ENCODE data around the gene EZR. TPM values are rescaled to one million over a fixed set of nuclear protein-coding genes. Genes with fewer than 3 reads are reported as not detected.
A peak's percentile ranks its signal among the peaks of the same experiment; 100 is the strongest.

The EZR gene
- polyA plus RNA-seq, 1 donor, result 270 TPM

GRCh38 chr6:158854214-158855101 is 35.3 kb upstream of the EZR start:
- WGBS (ENCODE audit: insufficient coverage, low lambda C conversion rate), result 77% methylated on average over 3 of the region's 7 CpGs
- no peaks in the 10 kb centered on the region for H3K36me3 ChIP-seq (ENCODE audit: control insufficient read depth, insufficient read depth, low read length)
- no peaks in the 10 kb centered on the region for H3K9me3 ChIP-seq (ENCODE audit: control insufficient read depth, low read depth, low read length)
- peak overlapping the region; percentile 97 for H3K27ac ChIP-seq (ENCODE audit: low read length)
- no peaks in the 10 kb centered on the region for H3K27me3 ChIP-seq (ENCODE audit: control insufficient read depth, insufficient read depth, low read length)
- no peak overlapping the region for H3K4me3 ChIP-seq (ENCODE audit: low read length)
- DNase-seq, result peak in 1 of 2 donors; percentile 34
- H3K4me1 ChIP-seq (ENCODE audit: control insufficient read depth, insufficient read depth, low read length), result peaks cover 44% of the 10 kb centered on the region

GRCh38 chr6:158853880-158854213 is 34.7 kb upstream of the EZR start:
- no peaks in the 10 kb centered on the region for H3K9me3 ChIP-seq (ENCODE audit: control insufficient read depth, low read depth, low read length)
- no CpG with 5 or more reads among the region's 6 CpGs for WGBS (ENCODE audit: insufficient coverage, low lambda C conversion rate)
- H3K4me1 ChIP-seq (ENCODE audit: control insufficient read depth, insufficient read depth, low read length), result peaks cover 49% of the 10 kb centered on the region
- no peaks in the 10 kb centered on the region for H3K27me3 ChIP-seq (ENCODE audit: control insufficient read depth, insufficient read depth, low read length)
- DNase-seq, result no peak
- H3K27ac ChIP-seq (ENCODE audit: low read length), result peak overlapping the region; percentile 97
- no peaks in the 10 kb centered on the region for H3K36me3 ChIP-seq (ENCODE audit: control insufficient read depth, insufficient read depth, low read length)
- no peak overlapping the region for H3K4me3 ChIP-seq (ENCODE audit: low read length)

- DNase-seq, result peak; percentile 97 to 99
- Histone ChIP-seq H3K36me3 (ENCODE audit: control insufficient read depth, insufficient read depth, low read length) (no peaks in the 10 kb centered on the region), H3K9me3 (ENCODE audit: control insufficient read depth, low read depth, low read length) (no peaks in the 10 kb centered on the region), H3K27ac (ENCODE audit: low read length) (peak overlapping the region; percentile 97), H3K4me3 (ENCODE audit: low read length) (no peak overlapping the region), H3K4me1 (ENCODE audit: control insufficient read depth, insufficient read depth, low read length) (peaks cover 52% of the 10 kb centered on the region), H3K27me3 (ENCODE audit: control insufficient read depth, insufficient read depth, low read length) (no peaks in the 10 kb centered on the region)
- no CpG with 5 or more reads among the region's 13 CpGs for WGBS (ENCODE audit: insufficient coverage, low lambda C conversion rate)
Measured at GRCh38 chr6:158853072-158853879, 34.1 kb upstream of the EZR start.

- Histone ChIP-seq H3K4me1 (ENCODE audit: control insufficient read depth, insufficient read depth, low read length) (peaks cover 52% of the 10 kb centered on the region), H3K36me3 (ENCODE audit: control insufficient read depth, insufficient read depth, low read length) (no peaks in the 10 kb centered on the region), H3K4me3 (ENCODE audit: low read length) (no peak overlapping the region), H3K27ac (ENCODE audit: low read length) (peak overlapping the region; percentile 97), H3K9me3 (ENCODE audit: control insufficient read depth, low read depth, low read length) (no peaks in the 10 kb centered on the region), H3K27me3 (ENCODE audit: control insufficient read depth, insufficient read depth, low read length) (no peaks in the 10 kb centered on the region)
- WGBS (ENCODE audit: insufficient coverage, low lambda C conversion rate), result no CpG with 5 or more reads among the region's 11 CpGs
- peak in 1 of 2 donors; percentile 35 for DNase-seq
Measured at GRCh38 chr6:158852312-158853071, 33.3 kb upstream of the EZR start.

- no peak for DNase-seq
- peaks cover 52% of the 10 kb centered on the region for H3K4me1 ChIP-seq (ENCODE audit: control insufficient read depth, insufficient read depth, low read length)
- H3K27me3 ChIP-seq (ENCODE audit: control insufficient read depth, insufficient read depth, low read length), result no peaks in the 10 kb centered on the region
- peak overlapping the region; percentile 97 for H3K27ac ChIP-seq (ENCODE audit: low read length)
- no peaks in the 10 kb centered on the region for H3K9me3 ChIP-seq (ENCODE audit: control insufficient read depth, low read depth, low read length)
- no peaks in the 10 kb centered on the region for H3K36me3 ChIP-seq (ENCODE audit: control insufficient read depth, insufficient read depth, low read length)
- no peak overlapping the region for H3K4me3 ChIP-seq (ENCODE audit: low read length)
Measured at GRCh38 chr6:158850807-158851115, 31.6 kb upstream of the EZR start.

GRCh38 chr6:158849899-158850806 is 31.0 kb upstream of the EZR start:
- WGBS (ENCODE audit: insufficient coverage, low lambda C conversion rate), result 20% methylated on average over 1 of the region's 9 CpGs
- Histone ChIP-seq H3K9me3 (ENCODE audit: control insufficient read depth, low read depth, low read length) (no peaks in the 10 kb centered on the region), H3K4me3 (ENCODE audit: low read length) (peak overlapping the region; percentile 4), H3K27me3 (ENCODE audit: control insufficient read depth, insufficient read depth, low read length) (no peaks in the 10 kb centered on the region), H3K4me1 (ENCODE audit: control insufficient read depth, insufficient read depth, low read length) (peaks cover 52% of the 10 kb centered on the region), H3K27ac (ENCODE audit: low read length) (peak overlapping the region; percentile 97), H3K36me3 (ENCODE audit: control insufficient read depth, insufficient read depth, low read length) (no peaks in the 10 kb centered on the region)
- DNase-seq, result peak; percentile 93 to 97

- peak overlapping the region; percentile 97 for H3K27ac ChIP-seq (ENCODE audit: low read length)
- no peaks in the 10 kb centered on the region for H3K36me3 ChIP-seq (ENCODE audit: control insufficient read depth, insufficient read depth, low read length)
- H3K4me1 ChIP-seq (ENCODE audit: control insufficient read depth, insufficient read depth, low read length), result peaks cover 48% of the 10 kb centered on the region
- peak in 1 of 2 donors; percentile 72 for DNase-seq
- no peak overlapping the region for H3K4me3 ChIP-seq (ENCODE audit: low read length)
- no CpG with 5 or more reads among the region's 7 CpGs for WGBS (ENCODE audit: insufficient coverage, low lambda C conversion rate)
- H3K9me3 ChIP-seq (ENCODE audit: control insufficient read depth, low read depth, low read length), result no peaks in the 10 kb centered on the region
- H3K27me3 ChIP-seq (ENCODE audit: control insufficient read depth, insufficient read depth, low read length), result no peaks in the 10 kb centered on the region
Measured at GRCh38 chr6:158848490-158848895, 29.3 kb upstream of the EZR start.

GRCh38 chr6:158847786-158848185 is 28.6 kb upstream of the EZR start:
- Histone ChIP-seq H3K4me1 (ENCODE audit: control insufficient read depth, insufficient read depth, low read length) (peaks cover 43% of the 10 kb centered on the region), H3K27ac (ENCODE audit: low read length) (peak overlapping the region; percentile 97), H3K36me3 (ENCODE audit: control insufficient read depth, insufficient read depth, low read length) (no peaks in the 10 kb centered on the region), H3K9me3 (ENCODE audit: control insufficient read depth, low read depth, low read length) (no peaks in the 10 kb centered on the region), H3K27me3 (ENCODE audit: control insufficient read depth, insufficient read depth, low read length) (no peaks in the 10 kb centered on the region), H3K4me3 (ENCODE audit: low read length) (no peak overlapping the region)
- no peak for DNase-seq
- 80% methylated on average over 1 of the region's 4 CpGs for WGBS (ENCODE audit: insufficient coverage, low lambda C conversion rate)

GRCh38 chr6:158847012-158847529 is 27.9 kb upstream of the EZR start:
- Histone ChIP-seq H3K27ac (ENCODE audit: low read length) (no peak overlapping the region), H3K36me3 (ENCODE audit: control insufficient read depth, insufficient read depth, low read length) (no peaks in the 10 kb centered on the region), H3K9me3 (ENCODE audit: control insufficient read depth, low read depth, low read length) (no peaks in the 10 kb centered on the region), H3K4me1 (ENCODE audit: control insufficient read depth, insufficient read depth, low read length) (peaks cover 36% of the 10 kb centered on the region), H3K27me3 (ENCODE audit: control insufficient read depth, insufficient read depth, low read length) (no peaks in the 10 kb centered on the region), H3K4me3 (ENCODE audit: low read length) (no peak overlapping the region)
- no peak for DNase-seq
- 84% methylated on average over 5 of the region's 11 CpGs for WGBS (ENCODE audit: insufficient coverage, low lambda C conversion rate)

All from large intestine (tissue), 3 donors.